Bronchial epithelial cell (primary cell): Measurements from ENCODE around the gene SLC25A13. TPM values are rescaled to one million over a fixed set of nuclear protein-coding genes. Genes with fewer than 3 reads are reported as not detected.
A peak's percentile ranks its signal among the peaks of the same experiment; 100 is the strongest.

Source experiments
- DNase-seq: peaks from one replicate; pipeline ENCODE4 v3.0.0-alpha.2; 2010; ENCODE audit warnings: low read depth
- FAIRE-seq: peaks from 2 replicates; lab custom pipeline; 2011; peaks lifted over from hg19 to GRCh38; lab: Jason Lieb, UNC
- H3K27me3 ChIP-seq: 2 replicates; pipeline ENCODE4 v1.5.1; 2011; ENCODE audit warnings: low read length; ENCODE audit not compliant: control insufficient read depth, insufficient read depth
- H3K36me3 ChIP-seq: 2 replicates; pipeline ENCODE4 v1.5.1; 2011; ENCODE audit warnings: low read length; ENCODE audit not compliant: control insufficient read depth, insufficient read depth
- H3K4me3 ChIP-seq: 2 replicates; pipeline ENCODE4 v1.5.1; 2011; ENCODE audit warnings: mild to moderate bottlenecking, low read depth, low read length, control low read depth
- total RNA-seq: library from RNA; depleted of rRNA; stranded (reverse); fragments of >200 nt; gene quantifications from 2 replicates; pipeline ENCODE4 v1.2.1, GENCODE V29; 2014
- TF ChIP-seq, protein P1 (sequence below): IDR thresholded peaks from 2 replicates; pipeline ENCODE4 v1.5.1; 2011; ENCODE audit warnings: mild to moderate bottlenecking, moderate library complexity, low read length, control low read depth, inconsistent platforms; ENCODE audit not compliant: insufficient read depth, severe bottlenecking

The SLC25A13 gene
- total RNA-seq, 1 donor from 2014 or later = 16.6 TPM

DNA sequence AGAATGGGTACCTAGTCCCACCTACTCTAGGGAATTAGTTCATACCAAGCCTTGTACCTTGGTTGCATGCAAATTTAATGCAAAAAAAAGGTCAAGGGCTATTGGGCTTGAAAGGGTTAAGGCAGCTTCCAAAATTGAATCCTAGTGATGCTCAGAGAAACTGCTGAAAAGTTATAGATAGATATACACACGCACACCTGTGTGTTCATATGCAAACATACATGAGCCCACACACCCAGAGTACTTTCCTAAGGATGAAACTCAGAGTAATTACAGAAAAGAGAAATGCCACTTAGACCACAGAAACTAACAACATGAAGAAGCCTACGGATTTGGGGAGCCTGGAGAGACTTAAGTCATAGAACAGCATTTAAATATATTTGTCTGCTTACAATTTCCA lies 1.5 kb downstream of the SLC25A13 start:
- Histone ChIP-seq H3K4me3 (no peak overlapping the region), H3K27me3 (no peaks in the 10 kb centered on the region), H3K36me3 (no peaks in the 10 kb centered on the region)
- TF ChIP-seq, protein P1, sequence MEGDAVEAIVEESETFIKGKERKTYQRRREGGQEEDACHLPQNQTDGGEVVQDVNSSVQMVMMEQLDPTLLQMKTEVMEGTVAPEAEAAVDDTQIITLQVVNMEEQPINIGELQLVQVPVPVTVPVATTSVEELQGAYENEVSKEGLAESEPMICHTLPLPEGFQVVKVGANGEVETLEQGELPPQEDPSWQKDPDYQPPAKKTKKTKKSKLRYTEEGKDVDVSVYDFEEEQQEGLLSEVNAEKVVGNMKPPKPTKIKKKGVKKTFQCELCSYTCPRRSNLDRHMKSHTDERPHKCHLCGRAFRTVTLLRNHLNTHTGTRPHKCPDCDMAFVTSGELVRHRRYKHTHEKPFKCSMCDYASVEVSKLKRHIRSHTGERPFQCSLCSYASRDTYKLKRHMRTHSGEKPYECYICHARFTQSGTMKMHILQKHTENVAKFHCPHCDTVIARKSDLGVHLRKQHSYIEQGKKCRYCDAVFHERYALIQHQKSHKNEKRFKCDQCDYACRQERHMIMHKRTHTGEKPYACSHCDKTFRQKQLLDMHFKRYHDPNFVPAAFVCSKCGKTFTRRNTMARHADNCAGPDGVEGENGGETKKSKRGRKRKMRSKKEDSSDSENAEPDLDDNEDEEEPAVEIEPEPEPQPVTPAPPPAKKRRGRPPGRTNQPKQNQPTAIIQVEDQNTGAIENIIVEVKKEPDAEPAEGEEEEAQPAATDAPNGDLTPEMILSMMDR = no peak
- DNase-seq (no peak), FAIRE-seq (no peak)

DNA sequence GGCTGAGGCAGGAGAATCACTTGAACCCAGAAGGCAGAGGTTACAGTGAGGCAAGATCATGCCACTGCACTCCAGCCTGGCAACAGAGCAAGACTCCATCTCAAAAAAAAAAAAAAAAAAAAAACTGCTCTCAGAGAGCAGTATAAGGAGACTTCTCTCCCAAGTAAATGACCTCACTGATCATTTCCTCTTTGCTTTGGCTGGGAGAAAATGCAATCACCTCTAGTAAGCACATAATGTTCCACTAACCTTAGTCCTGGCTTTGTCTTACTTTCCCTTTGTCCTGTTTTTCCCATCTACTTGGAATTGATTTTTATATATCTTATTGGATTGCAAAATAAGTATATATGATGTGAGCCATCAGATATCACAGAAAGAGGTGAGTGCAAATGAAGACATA lies 2.5 kb downstream of the SLC25A13 start:
- no peak for FAIRE-seq
- H3K27me3 ChIP-seq = no peaks in the 10 kb centered on the region

DNA sequence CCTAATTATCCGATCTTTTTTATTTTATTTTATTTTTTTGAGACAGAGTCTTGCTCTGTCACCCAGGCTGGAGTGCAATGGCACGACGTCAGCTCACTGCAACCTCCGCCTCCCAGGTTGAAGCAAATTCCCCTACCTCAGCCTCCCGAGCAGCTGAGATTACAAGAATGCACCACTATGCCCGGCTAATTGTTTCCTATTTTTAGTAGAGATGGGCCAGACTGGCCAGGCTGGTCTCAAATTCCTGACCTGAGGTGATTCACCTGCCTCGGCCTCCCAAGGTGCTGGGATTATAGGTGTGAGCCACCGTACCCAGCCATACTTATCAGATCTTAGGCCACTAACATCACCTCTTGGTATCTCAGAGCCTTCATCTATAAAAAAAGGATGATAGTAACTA lies 4.9 kb downstream of the SLC25A13 start:
- DNase-seq (no peak), FAIRE-seq (no peak)

More for the DNA sequence above, 2.5 kb downstream of the SLC25A13 start:
- TF ChIP-seq, protein P1 = no peak
- H3K36me3 ChIP-seq = no peaks in the 10 kb centered on the region
- no peak for DNase-seq
- H3K4me3 ChIP-seq = no peak overlapping the region

DNA sequence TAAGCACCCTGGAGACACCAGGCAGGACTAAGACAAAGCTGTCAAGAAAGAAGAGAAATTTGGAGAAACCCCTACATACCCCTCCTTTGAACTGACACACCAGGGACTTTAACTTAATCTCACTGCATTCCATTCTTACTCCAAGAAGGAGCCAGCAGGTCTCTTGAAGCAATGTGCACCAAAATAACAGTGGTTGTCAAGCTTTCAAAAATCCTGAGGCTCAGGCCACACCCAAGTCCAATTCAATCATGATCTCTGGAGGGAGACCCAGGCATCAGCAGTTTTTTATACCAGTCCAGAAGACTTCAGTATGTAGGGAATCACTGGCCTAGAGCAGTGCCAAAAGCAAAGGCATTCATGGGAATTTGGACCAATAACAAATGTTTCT lies 6.8 kb downstream of the SLC25A13 start:
- TF ChIP-seq, protein P1 = no peak
- Histone ChIP-seq H3K36me3 (no peaks in the 10 kb centered on the region), H3K27me3 (no peaks in the 10 kb centered on the region), H3K4me3 (no peak overlapping the region)
- no peak for FAIRE-seq
- no peak for DNase-seq

More for the DNA sequence above, 4.9 kb downstream of the SLC25A13 start:
- Histone ChIP-seq H3K27me3 (no peaks in the 10 kb centered on the region), H3K36me3 (no peaks in the 10 kb centered on the region), H3K4me3 (no peak overlapping the region)
- TF ChIP-seq, protein P1 = no peak

DNA sequence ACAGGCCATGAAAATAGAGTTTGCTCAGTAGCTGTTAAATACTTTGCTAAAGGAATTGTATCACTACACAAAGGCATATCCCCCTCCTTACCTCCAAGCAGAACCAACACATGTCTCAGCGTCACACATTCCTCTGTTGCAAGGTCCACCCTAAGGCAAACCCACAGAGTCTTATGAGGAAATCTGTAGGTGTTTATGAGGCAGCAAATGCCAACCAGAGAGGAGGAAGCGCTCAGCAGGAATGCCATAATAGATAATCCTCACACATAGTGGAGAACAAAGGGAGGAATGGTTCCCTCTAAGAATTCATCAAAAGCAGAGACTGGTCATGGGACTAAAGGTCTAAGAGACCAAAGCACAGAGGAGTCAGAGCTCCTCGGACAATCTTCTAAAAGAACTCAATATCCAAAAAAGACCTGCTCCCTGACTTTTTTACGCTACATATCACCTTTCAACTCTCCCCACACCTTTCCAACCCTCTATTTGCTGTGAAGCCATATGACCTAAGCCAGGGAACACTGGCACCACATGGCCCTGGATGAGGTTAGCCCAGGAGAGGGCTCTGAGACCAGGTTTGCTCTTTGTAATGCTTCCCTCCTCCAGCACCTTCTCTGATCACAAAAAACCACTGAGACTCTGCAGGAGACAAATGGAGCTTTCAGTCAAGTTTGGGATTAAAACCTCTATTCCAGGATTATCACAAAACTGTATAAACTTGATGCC lies 7.3 kb downstream of the SLC25A13 start:
- TF ChIP-seq, protein P1 = no peak
- DNase-seq (peak; percentile 90), FAIRE-seq (peak; percentile 76)
- Histone ChIP-seq H3K27me3 (no peaks in the 10 kb centered on the region), H3K4me3 (no peak overlapping the region), H3K36me3 (no peaks in the 10 kb centered on the region)

DNA sequence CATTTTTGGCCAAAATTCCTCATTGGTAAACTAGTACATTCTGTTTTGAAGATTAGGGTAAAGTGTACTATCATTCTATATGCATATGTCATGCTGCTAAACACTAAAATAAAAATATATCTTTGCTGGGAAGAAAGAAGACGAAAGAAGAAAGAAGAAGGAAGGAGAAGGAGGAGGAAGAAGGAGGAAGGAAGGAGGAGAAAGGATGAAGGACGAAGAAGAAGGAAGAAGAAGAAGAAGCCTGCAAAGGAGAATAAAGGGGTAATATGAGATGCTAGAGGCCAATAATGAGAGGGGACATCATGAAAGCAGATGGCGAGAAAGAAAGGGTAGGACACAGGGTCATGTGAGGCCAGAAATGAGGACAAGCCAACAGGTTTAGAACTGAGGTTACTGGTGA lies 8.0 kb downstream of the SLC25A13 start:
- FAIRE-seq (no peak), DNase-seq (no peak)
- TF ChIP-seq, protein P1 = no peak
- H3K27me3 ChIP-seq = no peaks in the 10 kb centered on the region
- H3K4me3 ChIP-seq = no peak overlapping the region
- no peaks in the 10 kb centered on the region for H3K36me3 ChIP-seq
